ENCODE data around the gene GP2. TPM values are rescaled to one million over a fixed set of nuclear protein-coding genes. Genes with fewer than 3 reads are reported as not detected.

The GP2 gene
- total RNA-seq, 1 experiment from 2014 or later = not detected

- Mint-ChIP-seq H3K4me3 (ENCODE audit: unreplicated experiment) (no peak overlapping the region), H3K27ac (ENCODE audit: unreplicated experiment) (no peak overlapping the region), H3K4me1 (ENCODE audit: low read depth, unreplicated experiment) (no peaks in the 10 kb centered on the region), H3K9me3 (ENCODE audit: unreplicated experiment) (no peaks in the 10 kb centered on the region), H3K36me3 (ENCODE audit: insufficient read depth, unreplicated experiment) (no peaks in the 10 kb centered on the region), H3K27me3 (ENCODE audit: insufficient read depth, unreplicated experiment) (peaks cover 13% of the 10 kb centered on the region)
- ChIA-PET CTCF (no interaction called here), POLR2A (no interaction called here)
- BruUV-seq (replicated peaks) = no TSS peak
- Histone ChIP-seq H3K9me3 (no peaks in the 10 kb centered on the region), H3K27me3 (replicated peaks; ENCODE audit: control insufficient read depth, insufficient read depth, low read length) (no peaks in the 10 kb centered on the region), H3K36me3 (ENCODE audit: control insufficient read depth, insufficient read depth, low read length) (no peaks in the 10 kb centered on the region), H3K4me3 (ENCODE audit: low read depth, low read length) (no peak overlapping the region), H3K4me1 (no peaks in the 10 kb centered on the region)
- TF ChIP-seq CTCF (IDR thresholded peaks at IDR 0.05; ENCODE audit: insufficient read depth in 1 of 2, low read depth in 1 of 2, low read length in 1 of 2, severe bottlenecking in 1 of 2, unreplicated experiment in 1 of 2) = no peak
- DNase-seq = no peak
- intact Hi-C loops (cut with micrococcal nuclease; ENCODE audit: unreplicated experiment) = no loop called here
Measured at GRCh38 chr16:20265019-20265418, 62.3 kb downstream of the GP2 start.

- Histone ChIP-seq H3K9me3 (no peaks in the 10 kb centered on the region), H3K4me3 (ENCODE audit: low read depth, low read length) (no peak overlapping the region), H3K36me3 (ENCODE audit: control insufficient read depth, insufficient read depth, low read length) (no peaks in the 10 kb centered on the region), H3K27me3 (replicated peaks; ENCODE audit: control insufficient read depth, insufficient read depth, low read length) (no peaks in the 10 kb centered on the region), H3K4me1 (no peaks in the 10 kb centered on the region)
- ChIA-PET POLR2A (no interaction called here), CTCF (interaction anchor here (0.5 kb wide), 1 partner anchor 118 kb away, joined by 3 read pairs; no protein-coding TSS in a partner anchor)
- no peak for DNase-seq
- no peak for TF ChIP-seq CTCF (IDR thresholded peaks at IDR 0.05; ENCODE audit: insufficient read depth in 1 of 2, low read depth in 1 of 2, low read length in 1 of 2, severe bottlenecking in 1 of 2, unreplicated experiment in 1 of 2)
- Mint-ChIP-seq H3K9me3 (ENCODE audit: unreplicated experiment) (no peaks in the 10 kb centered on the region), H3K4me3 (ENCODE audit: unreplicated experiment) (no peak overlapping the region), H3K27ac (ENCODE audit: unreplicated experiment) (no peak overlapping the region), H3K36me3 (ENCODE audit: insufficient read depth, unreplicated experiment) (no peaks in the 10 kb centered on the region), H3K27me3 (ENCODE audit: insufficient read depth, unreplicated experiment) (peaks cover 14% of the 10 kb centered on the region), H3K4me1 (ENCODE audit: low read depth, unreplicated experiment) (no peaks in the 10 kb centered on the region)
- intact Hi-C loops (cut with micrococcal nuclease; ENCODE audit: unreplicated experiment) = no loop called here
- BruUV-seq (replicated peaks) = no TSS peak
Measured at GRCh38 chr16:20263138-20263855, 64.0 kb downstream of the GP2 start.

GRCh38 chr16:20262248-20262647 lies 65.1 kb downstream of the GP2 start:
- intact Hi-C loops (cut with micrococcal nuclease; ENCODE audit: unreplicated experiment) = no loop called here
- no peaks in the 10 kb centered on the region for H3K9me3 Mint-ChIP-seq (ENCODE audit: unreplicated experiment)
- POLR2A ChIA-PET = no interaction called here
- TF ChIP-seq CTCF (IDR thresholded peaks at IDR 0.05; ENCODE audit: insufficient read depth in 1 of 2, low read depth in 1 of 2, low read length in 1 of 2, severe bottlenecking in 1 of 2, unreplicated experiment in 1 of 2) = no peak
- no peaks in the 10 kb centered on the region for H3K36me3 ChIP-seq (ENCODE audit: control insufficient read depth, insufficient read depth, low read length)
- CTCF ChIA-PET = no interaction called here
- no peaks in the 10 kb centered on the region for H3K4me1 Mint-ChIP-seq (ENCODE audit: low read depth, unreplicated experiment)
- no peak overlapping the region for H3K4me3 ChIP-seq (ENCODE audit: low read depth, low read length)
- H3K4me1 ChIP-seq = no peaks in the 10 kb centered on the region
- H3K9me3 ChIP-seq = no peaks in the 10 kb centered on the region
- no peak for DNase-seq
- H3K27me3 ChIP-seq (replicated peaks; ENCODE audit: control insufficient read depth, insufficient read depth, low read length) = no peaks in the 10 kb centered on the region
- no TSS peak for BruUV-seq (replicated peaks)
- H3K27me3 Mint-ChIP-seq (ENCODE audit: insufficient read depth, unreplicated experiment) = peaks cover 14% of the 10 kb centered on the region
- H3K36me3 Mint-ChIP-seq (ENCODE audit: insufficient read depth, unreplicated experiment) = no peaks in the 10 kb centered on the region
- no peak overlapping the region for H3K27ac Mint-ChIP-seq (ENCODE audit: unreplicated experiment)
- H3K4me3 Mint-ChIP-seq (ENCODE audit: unreplicated experiment) = no peak overlapping the region
